ENCODE data around the gene TRAF3IP1. TPM values are rescaled to one million over a fixed set of nuclear protein-coding genes. Genes with fewer than 3 reads are reported as not detected.

The TRAF3IP1 gene
- total RNA-seq, 1 donor from 2014 or later = 21.7 TPM

- no peak for TF ChIP-seq CTCF (IDR thresholded peaks at IDR 0.05)
- DNase-seq (peak; percentile 72), ATAC-seq (peak; percentile 88 to 93)
- peaks cover 14% of the 10 kb centered on the region for H3K4me1 ChIP-seq
- H3K27me3 ChIP-seq (ENCODE audit: low read depth) = no peaks in the 10 kb centered on the region
- peaks cover 71% of the 10 kb centered on the region for H3K36me3 ChIP-seq
- no peak overlapping the region for H3K4me3 ChIP-seq
- H3K27ac ChIP-seq = no peak overlapping the region
- H3K9me3 ChIP-seq = no peaks in the 10 kb centered on the region
- intact Hi-C loops (cut with DNase I) = no loop called here
Measured at GRCh38 chr2:238449909-238450417, 129.6 kb downstream of the TRAF3IP1 start.

GRCh38 chr2:238450440-238450861 is 130.1 kb downstream of the TRAF3IP1 start:
- intact Hi-C loops (cut with DNase I) = no loop called here
- H3K27ac ChIP-seq = no peak overlapping the region
- no peak for ATAC-seq

More at GRCh38 chr2:238450440-238450861, 130.1 kb downstream of the TRAF3IP1 start:
- Histone ChIP-seq H3K27me3 (ENCODE audit: low read depth) (no peaks in the 10 kb centered on the region), H3K9me3 (no peaks in the 10 kb centered on the region), H3K4me3 (no peak overlapping the region), H3K4me1 (peaks cover 14% of the 10 kb centered on the region), H3K36me3 (peaks cover 66% of the 10 kb centered on the region)
- DNase-seq = no peak
- TF ChIP-seq CTCF (IDR thresholded peaks at IDR 0.05) = no peak

Other genes starting within 250 kb of the TRAF3IP1 start
- gene ESPNL, start 220.2 kb upstream of the TRAF3IP1 start, total RNA-seq = 0.09 TPM
- gene KLHL30, start 181.8 kb upstream of the TRAF3IP1 start, total RNA-seq = 0.71 TPM
- not detected for gene ERFE, start 161.5 kb upstream of the TRAF3IP1 start, total RNA-seq
- 43.4 TPM for gene ILKAP, start 116.8 kb upstream of the TRAF3IP1 start, total RNA-seq
- gene HES6, start 80.5 kb upstream of the TRAF3IP1 start, total RNA-seq = 6.1 TPM
- gene PER2, start 31.9 kb upstream of the TRAF3IP1 start, total RNA-seq = 24.9 TPM
- 20.7 TPM for gene ASB1, start 106.4 kb downstream of the TRAF3IP1 start, total RNA-seq